ENCODE data around the gene EIF5A.

GRCh38 chr17:7260651-7261378 is 46.6 kb upstream of the EIF5A start:
- TF ChIP-seq CTCF (conservative IDR thresholded peaks at IDR 0.05 in 1 of 2, IDR thresholded peaks at IDR 0.05 in 1 of 2; ENCODE audit: extremely low read depth in 1 of 2, insufficient read depth in 1 of 2, low read depth in 1 of 2, low read length in 2 of 2) (no peak), EZH2 (IDR thresholded peaks at IDR 0.05; ENCODE audit: borderline replicate concordance, low read length) (no peak)
